Panc1 (cell line): ENCODE data around the gene EFTUD2. TPM values are rescaled to one million over a fixed set of nuclear protein-coding genes. Genes with fewer than 3 reads are reported as not detected.

Source experiments
- ATAC-seq: fragments of 200-7000 bp; cut with Tn5 transposase; 2 replicates; pipeline ENCODE4 v1.9.1; 2020; ENCODE audit warnings: mild to moderate bottlenecking, moderate library complexity
- BruUV-seq: library from RNA; stranded (reverse); fragments of 400-500 nt; replicated peaks from 2 replicates; lab custom pipeline; 2021; lab: Mats Ljungman, UMichigan
- CTCF ChIA-PET: fragments of 300-600 bp; sonication (Branson Sonifier 250); formaldehyde crosslinking; loops from one replicate; lab custom pipeline; 2022; ENCODE audit warnings: antibody characterized with exemption; lab: Charles Lee
- POLR2A ChIA-PET: fragments of 300-600 bp; sonication (Branson Sonifier 250); formaldehyde crosslinking; loops from one replicate; lab custom pipeline; 2022; ENCODE audit warnings: antibody characterized with exemption; lab: Charles Lee
- DNase-seq: peaks from one replicate; pipeline ENCODE4 v3.0.0-alpha.2; 2010; ENCODE audit warnings: low read depth, low spot score
- H3K27ac ChIP-seq: 2 replicates; pipeline ENCODE4 v1.5.1; 2011; ENCODE audit warnings: mild to moderate bottlenecking, low read length, inconsistent platforms
- H3K27me3 ChIP-seq: fragments of 200-500 bp; sonication (Bioruptor generic); 2 replicates; pipeline ENCODE4 v1.6.0; 2014; ENCODE audit warnings: low read length, inconsistent platforms; ENCODE audit not compliant: control insufficient read depth, insufficient read depth
- H3K36me3 ChIP-seq: fragments of 200-500 bp; sonication (Bioruptor generic); 2 replicates; pipeline ENCODE4 v1.5.1; 2014; ENCODE audit warnings: inconsistent platforms, mild to moderate bottlenecking, low read length, moderate library complexity; ENCODE audit not compliant: control insufficient read depth, insufficient read depth
- H3K4me1 ChIP-seq: 2 replicates; pipeline ENCODE4 v1.5.1; 2011; ENCODE audit warnings: inconsistent platforms, mild to moderate bottlenecking, low read length, moderate library complexity; ENCODE audit not compliant: control insufficient read depth, insufficient read depth
- H3K4me3 ChIP-seq, 2 experiments: 2 replicates each; pipeline ENCODE4 v1.5.1; 2011 to 2012; ENCODE audit warnings: low read depth in 2 of 2, low read length in 2 of 2, mild to moderate bottlenecking in 2 of 2, inconsistent platforms in 1 of 2, moderate library complexity in 1 of 2
- H3K9me3 ChIP-seq: fragments of 200-500 bp; sonication (Bioruptor generic); 2 replicates; pipeline ENCODE4 v1.5.1; 2014; ENCODE audit warnings: low read depth, mild to moderate bottlenecking, inconsistent platforms, low read length, moderate library complexity; ENCODE audit not compliant: control insufficient read depth, insufficient read depth
- CTCF ChIP-seq: fragments of 450-650 bp; IDR thresholded peaks from 2 replicates; pipeline ENCODE4 v1.5.1; 2017; ENCODE audit warnings: mild to moderate bottlenecking
- POLR2AphosphoS5 ChIP-seq: IDR thresholded peaks from 2 replicates; pipeline ENCODE4 v1.6.1; 2012; ENCODE audit warnings: mild to moderate bottlenecking, low read depth, low read length, moderate library complexity
- SIN3A ChIP-seq: IDR thresholded peaks from 2 replicates; pipeline ENCODE4 v1.6.1; 2012; ENCODE audit warnings: low read depth, mild to moderate bottlenecking, low read length, moderate library complexity, borderline replicate concordance; ENCODE audit not compliant: insufficient read depth
- TCF7L2 ChIP-seq: IDR thresholded peaks from 2 replicates; pipeline ENCODE4 v1.6.1; 2011; ENCODE audit warnings: mild to moderate bottlenecking, low read depth, low read length, inconsistent platforms
- in situ Hi-C: cut with HindIII; loops from 2 replicates; pipeline ENCODE4 v1.10.0; 2016; ENCODE audit warnings: low sequenced_read_pairs, low pct_unique_long_range_greater_than_20kb
- intact Hi-C: fragments of 100-400 bp; cut with micrococcal nuclease; formaldehyde crosslinking; loops from one replicate; pipeline ENCODE4 v1.10.0; 2022; ENCODE audit not compliant: unreplicated experiment
- total RNA-seq: library from RNA; stranded (reverse); gene quantifications from one replicate; pipeline ENCODE4 v1.2.1, GENCODE V29; 2021; ENCODE audit not compliant: unreplicated experiment
- TF ChIP-seq, protein P1 (sequence below), 2 experiments: IDR thresholded peaks; 2 replicates each; pipeline ENCODE4 v1.6.1; 2011 to 2012; ENCODE audit warnings: low read depth in 2 of 2, control low read depth in 1 of 2, low read length in 1 of 2, mild to moderate bottlenecking in 1 of 2, moderate library complexity in 1 of 2; ENCODE audit not compliant: insufficient read depth in 1 of 2

Gene EFTUD2
- total RNA-seq, 1 experiment from 2014 or later: 98.0 TPM

- POLR2A ChIA-PET: no interaction called here
- H3K4me3 ChIP-seq: no peak overlapping the region
- BruUV-seq: no TSS peak
- ATAC-seq (no peak), DNase-seq (no peak)
- CTCF ChIA-PET: interaction anchor here (0.6 to 0.7 kb wide), 2 partner anchors 16 to 27 kb away, joined by 5 to 11 read pairs; no protein-coding TSS in a partner anchor
- H3K27me3 ChIP-seq: no peaks in the 10 kb centered on the region
- intact Hi-C loops: no loop called here
- no peak overlapping the region for H3K27ac ChIP-seq
- in situ Hi-C loops: no loop called here
- TF ChIP-seq CTCF: no peak
- TF ChIP-seq TCF7L2: no peak
- TF ChIP-seq SIN3A: no peak
- TF ChIP-seq POLR2AphosphoS5: no peak
- TF ChIP-seq, protein P1, sequence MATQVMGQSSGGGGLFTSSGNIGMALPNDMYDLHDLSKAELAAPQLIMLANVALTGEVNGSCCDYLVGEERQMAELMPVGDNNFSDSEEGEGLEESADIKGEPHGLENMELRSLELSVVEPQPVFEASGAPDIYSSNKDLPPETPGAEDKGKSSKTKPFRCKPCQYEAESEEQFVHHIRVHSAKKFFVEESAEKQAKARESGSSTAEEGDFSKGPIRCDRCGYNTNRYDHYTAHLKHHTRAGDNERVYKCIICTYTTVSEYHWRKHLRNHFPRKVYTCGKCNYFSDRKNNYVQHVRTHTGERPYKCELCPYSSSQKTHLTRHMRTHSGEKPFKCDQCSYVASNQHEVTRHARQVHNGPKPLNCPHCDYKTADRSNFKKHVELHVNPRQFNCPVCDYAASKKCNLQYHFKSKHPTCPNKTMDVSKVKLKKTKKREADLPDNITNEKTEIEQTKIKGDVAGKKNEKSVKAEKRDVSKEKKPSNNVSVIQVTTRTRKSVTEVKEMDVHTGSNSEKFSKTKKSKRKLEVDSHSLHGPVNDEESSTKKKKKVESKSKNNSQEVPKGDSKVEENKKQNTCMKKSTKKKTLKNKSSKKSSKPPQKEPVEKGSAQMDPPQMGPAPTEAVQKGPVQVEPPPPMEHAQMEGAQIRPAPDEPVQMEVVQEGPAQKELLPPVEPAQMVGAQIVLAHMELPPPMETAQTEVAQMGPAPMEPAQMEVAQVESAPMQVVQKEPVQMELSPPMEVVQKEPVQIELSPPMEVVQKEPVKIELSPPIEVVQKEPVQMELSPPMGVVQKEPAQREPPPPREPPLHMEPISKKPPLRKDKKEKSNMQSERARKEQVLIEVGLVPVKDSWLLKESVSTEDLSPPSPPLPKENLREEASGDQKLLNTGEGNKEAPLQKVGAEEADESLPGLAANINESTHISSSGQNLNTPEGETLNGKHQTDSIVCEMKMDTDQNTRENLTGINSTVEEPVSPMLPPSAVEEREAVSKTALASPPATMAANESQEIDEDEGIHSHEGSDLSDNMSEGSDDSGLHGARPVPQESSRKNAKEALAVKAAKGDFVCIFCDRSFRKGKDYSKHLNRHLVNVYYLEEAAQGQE (IDR thresholded peaks at IDR 0.05; ENCODE audit: insufficient read depth in 1 of 2, low read depth in 2 of 2, low read length in 1 of 2): no peak
- H3K9me3 ChIP-seq: no peaks in the 10 kb centered on the region
- H3K36me3 ChIP-seq: no peaks in the 10 kb centered on the region
- no peaks in the 10 kb centered on the region for H3K4me1 ChIP-seq
Observed at GRCh38 chr17:44916781-44917241, 17.6 kb upstream of the EFTUD2 start.

- H3K36me3 ChIP-seq: no peaks in the 10 kb centered on the region
- CTCF ChIA-PET: interaction anchor here (0.6 to 0.7 kb wide), 2 partner anchors 16 to 26 kb away, joined by 5 to 11 read pairs; no protein-coding TSS in a partner anchor
- in situ Hi-C loops (no loop called here), intact Hi-C loops (no loop called here)
- no peak for ATAC-seq
- no peaks in the 10 kb centered on the region for H3K27me3 ChIP-seq
- POLR2A ChIA-PET: no interaction called here
- H3K27ac ChIP-seq: no peak overlapping the region
- no peak overlapping the region for H3K4me3 ChIP-seq
- TF ChIP-seq POLR2AphosphoS5 (no peak), TCF7L2 (no peak), CTCF (no peak), SIN3A (no peak)
- TF ChIP-seq, protein P1 (IDR thresholded peaks at IDR 0.05; ENCODE audit: insufficient read depth in 1 of 2, low read depth in 2 of 2, low read length in 1 of 2): no peak
- BruUV-seq: no TSS peak
- H3K9me3 ChIP-seq: no peaks in the 10 kb centered on the region
- H3K4me1 ChIP-seq: no peaks in the 10 kb centered on the region
- no peak for DNase-seq
Observed at GRCh38 chr17:44915862-44916780, 16.9 kb upstream of the EFTUD2 start.
